GM19452 (cell line): ENCODE results near the gene RETN.

Experiments used
- ATAC-seq: cut with Tn5 transposase; IDR thresholded peaks from one replicate; pipeline ENCODE4 v1.9.1; 2021; ENCODE audit not compliant: unreplicated experiment

RETN gene

DNA sequence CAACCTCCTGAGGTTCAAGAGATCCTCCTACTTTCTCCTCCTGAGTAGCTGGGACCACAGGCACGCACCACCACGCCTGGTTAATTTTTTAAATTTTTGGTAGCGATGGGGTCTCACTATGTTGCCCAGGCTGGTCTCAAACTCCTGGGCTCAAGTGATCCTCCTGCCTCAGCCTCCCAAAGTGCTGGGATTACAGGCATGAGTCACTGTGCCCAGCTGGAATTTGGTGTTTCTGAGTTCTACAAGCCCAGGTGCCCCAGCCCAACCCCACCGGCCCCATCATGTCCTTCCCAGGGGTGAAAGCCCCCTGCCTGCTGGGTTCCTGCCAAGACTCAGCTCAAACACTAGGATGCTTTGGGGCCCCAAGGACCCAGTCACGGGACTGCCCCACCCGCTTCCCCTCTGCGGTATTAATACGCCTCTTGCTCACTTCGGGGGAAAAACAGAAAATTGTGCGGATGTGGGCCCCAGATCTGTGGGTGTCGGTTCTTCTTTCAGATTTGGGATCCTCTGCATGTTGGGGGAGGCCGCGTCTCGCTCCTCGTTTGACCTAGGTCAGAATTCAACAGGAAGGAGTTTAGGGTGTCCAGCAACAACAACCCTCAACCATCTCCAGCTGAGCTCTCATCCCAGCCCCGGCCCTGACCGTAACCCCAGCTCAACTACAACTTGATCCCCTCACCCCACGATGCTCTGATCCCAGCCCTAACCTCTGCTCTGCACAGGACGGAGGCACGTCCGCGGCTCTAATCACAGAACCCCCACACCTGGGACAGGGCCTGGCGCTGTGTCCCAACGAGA lies 36.7 kb downstream of the RETN start:
- peak; percentile 51 for ATAC-seq

DNA sequence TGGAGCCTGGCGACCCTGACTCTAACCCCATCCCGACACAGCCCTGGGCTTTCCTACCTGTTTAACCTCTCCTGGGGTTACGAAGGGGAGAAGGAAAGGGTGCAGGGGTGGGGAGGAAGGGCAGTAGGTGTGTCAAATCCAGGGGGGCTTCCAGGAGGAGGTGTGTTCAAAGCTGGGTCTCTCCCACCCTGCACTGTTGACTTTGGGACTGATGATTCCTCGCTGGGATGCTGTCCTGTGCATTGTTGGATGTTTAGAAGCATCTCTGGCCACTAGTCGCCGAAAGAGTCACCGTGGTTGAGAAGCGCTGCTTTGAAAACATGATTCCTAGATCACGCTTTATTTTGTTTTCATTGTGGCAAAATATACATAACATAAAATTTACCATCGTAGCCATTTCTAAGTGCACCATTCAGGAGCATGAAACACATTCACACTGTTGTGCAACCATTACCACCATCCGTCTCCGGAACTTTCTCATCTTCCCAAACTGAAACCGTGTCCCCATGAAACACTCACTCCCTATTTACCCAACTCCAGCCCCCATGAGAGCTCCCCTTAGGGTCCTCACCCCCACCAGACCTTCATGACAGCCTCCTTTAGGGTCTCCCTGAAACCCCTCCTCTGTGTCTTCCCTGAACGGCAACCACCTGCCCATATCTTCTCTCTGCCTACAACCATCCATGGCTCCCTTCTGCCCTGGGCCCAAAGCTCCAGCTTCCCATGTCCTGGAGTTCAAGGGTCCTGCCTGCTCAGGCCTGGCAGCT lies 37.5 kb downstream of the RETN start:
- no peak for ATAC-seq

DNA sequence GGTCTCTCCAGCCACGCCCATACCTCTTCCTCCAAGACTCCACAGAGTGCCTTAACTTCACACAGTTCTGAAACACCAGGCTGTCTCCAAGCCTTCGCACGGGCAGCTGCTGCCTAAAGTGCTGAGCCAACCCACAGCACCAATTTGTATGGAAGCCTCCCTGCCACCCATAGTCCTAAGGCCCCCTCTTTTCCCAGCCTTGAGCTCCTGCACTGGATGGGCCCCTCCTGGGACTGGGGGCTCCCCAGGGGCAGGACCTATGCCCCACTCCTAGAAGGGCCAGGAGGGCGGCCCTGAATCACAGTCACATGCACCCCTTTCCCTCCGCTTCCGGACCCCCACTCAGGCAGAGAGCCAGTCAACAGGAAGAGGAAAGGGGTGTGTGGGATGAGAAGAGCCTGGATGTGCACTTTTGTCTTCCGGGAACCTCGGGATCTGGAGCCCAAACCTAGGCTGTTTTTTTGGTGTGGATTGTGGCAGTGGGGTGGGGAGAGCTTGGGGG lies 38.2 kb downstream of the RETN start:
- ATAC-seq: no peak

DNA sequence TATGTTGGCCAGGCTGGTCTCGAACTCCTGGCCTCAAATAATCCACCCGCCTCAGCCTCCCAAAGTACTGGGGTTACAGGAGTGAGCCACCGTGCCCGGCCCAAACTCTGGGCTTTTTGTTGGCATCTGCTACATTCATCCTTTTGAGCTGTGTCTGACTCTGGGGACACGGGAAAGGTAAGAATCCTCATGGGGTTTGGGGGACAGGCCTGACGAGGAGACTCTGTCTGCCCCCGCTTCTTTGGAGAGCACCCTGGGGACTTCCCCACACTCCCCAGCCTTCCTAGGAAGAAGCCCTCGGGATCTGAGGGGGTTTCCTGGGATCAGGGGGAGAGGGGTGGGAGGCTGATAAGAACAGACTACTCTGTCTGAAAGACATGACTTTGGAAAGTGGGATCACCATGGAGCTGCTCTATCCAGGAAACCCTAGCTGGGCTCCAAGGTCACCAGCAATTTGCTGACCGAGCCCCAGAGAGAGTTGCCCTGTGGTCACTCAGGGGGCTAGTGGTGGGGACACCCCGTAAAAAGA lies 41.1 kb downstream of the RETN start:
- no peak for ATAC-seq

DNA sequence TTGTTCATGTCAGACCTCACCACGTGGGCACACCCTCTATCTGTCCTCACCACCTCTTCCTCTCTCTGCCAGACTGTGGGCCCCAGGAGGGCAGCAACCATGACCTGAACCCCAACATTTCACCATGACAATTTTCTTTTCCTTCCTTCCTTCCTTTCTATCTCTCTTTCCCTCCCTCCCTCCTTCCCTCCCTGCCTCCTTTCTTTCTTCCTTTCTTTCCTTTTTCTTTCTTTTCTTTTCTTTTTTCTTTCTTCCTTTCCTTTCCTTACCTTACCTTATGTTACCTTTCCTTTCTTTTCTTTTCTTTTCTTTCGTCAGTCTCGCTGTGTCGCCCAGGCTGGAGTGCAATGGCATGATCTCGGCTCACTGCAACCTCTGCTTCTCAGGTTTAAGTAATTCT lies 41.8 kb downstream of the RETN start:
- no peak for ATAC-seq

DNA sequence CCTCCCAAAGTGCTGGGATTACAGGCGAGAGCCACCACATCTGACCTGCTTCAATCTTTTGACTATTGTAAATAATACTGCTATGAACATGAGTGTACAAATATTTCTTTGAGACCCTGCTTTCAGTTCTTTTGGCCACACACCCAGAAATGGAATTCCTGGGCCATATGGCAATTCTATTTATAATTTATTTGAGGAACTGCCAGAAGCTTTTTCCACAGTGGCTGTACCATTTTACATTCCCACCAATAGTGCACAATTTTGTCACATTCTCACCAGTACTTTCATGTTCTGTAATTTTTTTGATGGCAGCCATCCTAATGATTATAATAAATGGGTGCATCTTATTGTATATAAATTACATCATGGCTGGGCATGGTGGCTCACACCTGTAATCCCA lies 46.8 kb downstream of the RETN start:
- no peak for ATAC-seq

GRCh38 chr19:7716762-7717161 lies 47.9 kb downstream of the RETN start:
- ATAC-seq: no peak

- ATAC-seq: no peak
Measured at GRCh38 chr19:7718668-7719067, 49.8 kb downstream of the RETN start.
